RWPE1 (cell line): ENCODE measurements around the gene PDE1A.

Experiments
- CTCF ChIA-PET: fragments of 350-600 bp; sonication (Branson Sonifier 250); formaldehyde crosslinking; extraction: SDS; loops from one replicate; lab custom pipeline; 2021; lab: Yijun Ruan, JAX
- POLR2A ChIA-PET: fragments of 400-600 bp; formaldehyde crosslinking; extraction: SDS; loops from one replicate; lab custom pipeline; 2020; ENCODE audit warnings: antibody characterized with exemption; ENCODE audit not compliant: low non-redundant PET; lab: Yijun Ruan, JAX
- DNase-seq: peaks from one replicate; pipeline ENCODE4 v3.0.0; 2012; ENCODE audit warnings: low spot score
- H3K27ac ChIP-seq: fragments of 450-650 bp; 2 replicates; pipeline ENCODE4 v1.5.1; 2017
- TF ChIP-seq, protein P1 (sequence below): fragments of 450-650 bp; conservative IDR thresholded peaks from 2 replicates; pipeline ENCODE4 v1.5.1; 2017; ENCODE audit warnings: low read depth, mild to moderate bottlenecking

PDE1A gene

DNA sequence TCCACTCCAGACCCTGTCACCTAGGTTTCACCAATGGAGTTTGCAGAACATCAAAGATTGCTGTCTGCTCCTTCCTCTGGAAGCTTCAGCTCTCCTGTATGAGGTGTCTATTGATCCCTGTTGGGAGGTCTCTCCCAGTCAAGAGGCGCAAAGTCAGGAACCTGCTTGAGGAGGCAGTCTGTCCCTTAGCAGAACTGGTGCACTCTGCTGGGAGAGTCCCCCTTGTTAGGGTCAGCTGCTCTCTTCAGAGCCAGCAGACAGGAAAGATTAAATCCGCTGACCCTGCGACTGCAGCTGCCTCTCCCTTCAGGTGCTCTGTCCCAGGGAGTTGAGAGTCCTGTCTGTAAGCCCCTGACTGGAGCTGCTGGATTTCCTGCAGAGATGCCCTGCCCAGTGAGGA is 245.5 kb downstream of the PDE1A start:
- TF ChIP-seq, protein P1, sequence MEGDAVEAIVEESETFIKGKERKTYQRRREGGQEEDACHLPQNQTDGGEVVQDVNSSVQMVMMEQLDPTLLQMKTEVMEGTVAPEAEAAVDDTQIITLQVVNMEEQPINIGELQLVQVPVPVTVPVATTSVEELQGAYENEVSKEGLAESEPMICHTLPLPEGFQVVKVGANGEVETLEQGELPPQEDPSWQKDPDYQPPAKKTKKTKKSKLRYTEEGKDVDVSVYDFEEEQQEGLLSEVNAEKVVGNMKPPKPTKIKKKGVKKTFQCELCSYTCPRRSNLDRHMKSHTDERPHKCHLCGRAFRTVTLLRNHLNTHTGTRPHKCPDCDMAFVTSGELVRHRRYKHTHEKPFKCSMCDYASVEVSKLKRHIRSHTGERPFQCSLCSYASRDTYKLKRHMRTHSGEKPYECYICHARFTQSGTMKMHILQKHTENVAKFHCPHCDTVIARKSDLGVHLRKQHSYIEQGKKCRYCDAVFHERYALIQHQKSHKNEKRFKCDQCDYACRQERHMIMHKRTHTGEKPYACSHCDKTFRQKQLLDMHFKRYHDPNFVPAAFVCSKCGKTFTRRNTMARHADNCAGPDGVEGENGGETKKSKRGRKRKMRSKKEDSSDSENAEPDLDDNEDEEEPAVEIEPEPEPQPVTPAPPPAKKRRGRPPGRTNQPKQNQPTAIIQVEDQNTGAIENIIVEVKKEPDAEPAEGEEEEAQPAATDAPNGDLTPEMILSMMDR: no peak
- no peak for DNase-seq
- POLR2A ChIA-PET: no interaction called here
- no peak overlapping the region for H3K27ac ChIP-seq
- CTCF ChIA-PET: interaction anchor here (0.7 kb wide), 1 partner anchor 312 kb away, joined by 4 read pairs; no protein-coding TSS in a partner anchor

DNA sequence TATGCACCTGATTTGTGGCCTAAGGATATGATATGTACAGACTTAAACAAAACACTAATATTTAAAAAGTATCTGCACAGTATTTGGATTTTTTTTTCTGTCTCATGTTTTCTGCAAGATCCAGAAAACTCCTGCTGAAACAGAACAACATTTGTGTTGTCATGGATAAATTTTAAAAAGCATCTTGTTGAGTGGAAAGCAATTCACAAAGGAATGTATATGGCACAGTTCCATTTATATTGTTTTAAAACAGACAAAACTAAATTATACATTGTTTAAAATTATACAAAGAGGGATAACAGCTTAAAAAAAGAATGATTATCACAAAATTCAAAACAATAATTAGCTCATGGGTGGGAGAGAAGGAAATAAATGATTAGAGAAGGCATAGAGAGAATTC is 247.7 kb downstream of the PDE1A start:
- POLR2A ChIA-PET: no interaction called here
- no peak overlapping the region for H3K27ac ChIP-seq
- no peak for DNase-seq
- TF ChIP-seq, protein P1: no peak
- CTCF ChIA-PET: no interaction called here

DNA sequence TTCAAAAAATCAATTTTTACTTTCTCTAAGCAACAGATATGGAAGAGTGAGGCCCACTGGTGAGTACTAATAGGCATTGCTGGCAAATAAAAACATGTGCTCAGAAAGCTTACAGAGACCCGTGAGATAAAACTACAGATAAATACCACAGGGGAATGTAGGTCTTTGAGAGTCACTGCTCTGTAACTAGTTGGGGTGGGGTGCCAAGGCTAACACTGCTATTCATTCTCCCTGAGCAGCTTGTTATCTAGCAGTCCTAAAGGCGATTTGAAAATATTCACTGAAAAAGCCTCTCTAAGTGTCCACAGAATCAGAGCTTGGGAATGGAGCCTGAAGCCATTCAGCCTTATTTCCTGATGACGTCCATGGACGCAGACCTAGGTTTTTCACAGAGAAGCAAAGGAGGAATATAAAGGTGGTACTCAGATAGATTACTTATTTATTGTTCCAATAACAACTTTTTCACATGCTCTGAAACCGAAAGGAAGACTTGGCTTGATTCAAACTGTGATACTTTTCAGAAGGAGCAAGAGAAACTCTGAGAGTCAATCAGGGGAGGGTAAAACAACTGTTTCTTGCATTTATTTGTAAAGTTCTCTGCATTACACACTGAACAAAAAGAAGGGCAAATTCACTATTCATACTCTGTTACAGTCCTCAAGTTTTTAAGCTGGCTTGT is 252.8 kb downstream of the PDE1A start:
- H3K27ac ChIP-seq: no peak overlapping the region
- POLR2A ChIA-PET: no interaction called here
- TF ChIP-seq, protein P1: no peak
- CTCF ChIA-PET: no interaction called here
- DNase-seq: no peak

DNA sequence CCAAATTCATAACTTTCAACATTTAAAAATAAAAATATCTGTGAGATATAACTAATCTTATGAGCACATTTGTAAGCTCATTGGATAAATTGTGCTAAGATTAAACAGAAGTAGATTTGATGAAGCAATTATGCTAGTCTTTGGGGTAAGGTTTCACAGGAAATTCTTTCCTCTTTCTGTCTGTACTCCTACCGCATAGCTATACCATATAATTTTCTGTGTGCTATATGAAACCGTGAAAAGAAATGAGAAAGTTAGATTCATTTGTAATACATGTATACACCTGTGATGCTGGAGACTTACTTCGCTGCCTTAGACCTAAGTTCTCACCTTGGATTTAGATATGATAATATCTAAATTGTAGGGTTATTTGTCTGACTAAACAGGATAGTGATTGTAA is 256.5 kb downstream of the PDE1A start:
- no peak overlapping the region for H3K27ac ChIP-seq
- no peak for DNase-seq
- TF ChIP-seq, protein P1: no peak
- CTCF ChIA-PET: no interaction called here
- POLR2A ChIA-PET: no interaction called here

DNA sequence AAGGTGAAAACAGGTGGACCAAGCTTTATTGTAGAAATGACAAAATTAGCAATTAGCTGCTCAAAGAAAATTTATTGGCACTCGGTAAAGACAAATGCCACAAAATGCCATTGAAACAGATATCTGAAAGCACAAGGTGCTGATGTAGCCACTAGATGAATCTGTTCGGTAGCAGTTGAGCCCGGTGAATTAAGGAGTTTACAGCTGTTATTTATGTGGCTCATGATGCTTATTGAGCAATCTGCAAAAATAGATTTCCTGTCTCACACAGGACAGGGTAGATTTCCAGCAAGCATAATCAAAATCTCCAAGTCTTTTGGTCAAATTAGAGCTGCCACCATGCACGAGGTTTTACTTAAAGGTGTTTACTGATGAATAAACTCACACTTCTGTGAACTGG is 259.0 kb downstream of the PDE1A start:
- TF ChIP-seq, protein P1: no peak
- H3K27ac ChIP-seq: no peak overlapping the region
- ChIA-PET CTCF (no interaction called here), POLR2A (no interaction called here)
- DNase-seq: no peak

DNA sequence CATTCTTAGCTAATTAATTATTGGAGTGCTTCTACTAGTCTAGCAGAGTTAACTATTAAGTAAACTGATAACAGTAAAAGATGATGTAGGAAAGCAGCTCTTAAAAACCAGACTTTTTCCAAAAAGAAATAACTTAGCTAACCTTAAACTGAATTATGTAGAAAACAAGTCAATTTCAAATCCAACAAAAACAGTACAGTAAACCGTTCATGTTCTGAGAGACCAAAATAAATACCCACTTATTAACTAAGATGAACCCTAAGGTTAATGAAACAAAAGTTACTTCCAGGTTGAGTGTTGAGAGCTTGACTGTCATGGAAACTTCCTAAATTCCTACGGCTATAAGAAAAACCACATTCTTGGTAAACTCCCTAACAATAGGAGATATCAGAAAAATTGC is 260.0 kb downstream of the PDE1A start:
- POLR2A ChIA-PET: no interaction called here
- DNase-seq: no peak

More for the DNA sequence above, 260.0 kb downstream of the PDE1A start:
- CTCF ChIA-PET: interaction anchor here (0.6 kb wide), 1 partner anchor 19 kb away, joined by 3 read pairs; no protein-coding TSS in a partner anchor
- TF ChIP-seq, protein P1: no peak
- H3K27ac ChIP-seq: no peak overlapping the region
